Measurements from ENCODE around the gene GP9. TPM values are rescaled to one million over a fixed set of nuclear protein-coding genes. Genes with fewer than 3 reads are reported as not detected.

Gene GP9
- total RNA-seq, 2 experiments from 2014 or later: not detected

DNA sequence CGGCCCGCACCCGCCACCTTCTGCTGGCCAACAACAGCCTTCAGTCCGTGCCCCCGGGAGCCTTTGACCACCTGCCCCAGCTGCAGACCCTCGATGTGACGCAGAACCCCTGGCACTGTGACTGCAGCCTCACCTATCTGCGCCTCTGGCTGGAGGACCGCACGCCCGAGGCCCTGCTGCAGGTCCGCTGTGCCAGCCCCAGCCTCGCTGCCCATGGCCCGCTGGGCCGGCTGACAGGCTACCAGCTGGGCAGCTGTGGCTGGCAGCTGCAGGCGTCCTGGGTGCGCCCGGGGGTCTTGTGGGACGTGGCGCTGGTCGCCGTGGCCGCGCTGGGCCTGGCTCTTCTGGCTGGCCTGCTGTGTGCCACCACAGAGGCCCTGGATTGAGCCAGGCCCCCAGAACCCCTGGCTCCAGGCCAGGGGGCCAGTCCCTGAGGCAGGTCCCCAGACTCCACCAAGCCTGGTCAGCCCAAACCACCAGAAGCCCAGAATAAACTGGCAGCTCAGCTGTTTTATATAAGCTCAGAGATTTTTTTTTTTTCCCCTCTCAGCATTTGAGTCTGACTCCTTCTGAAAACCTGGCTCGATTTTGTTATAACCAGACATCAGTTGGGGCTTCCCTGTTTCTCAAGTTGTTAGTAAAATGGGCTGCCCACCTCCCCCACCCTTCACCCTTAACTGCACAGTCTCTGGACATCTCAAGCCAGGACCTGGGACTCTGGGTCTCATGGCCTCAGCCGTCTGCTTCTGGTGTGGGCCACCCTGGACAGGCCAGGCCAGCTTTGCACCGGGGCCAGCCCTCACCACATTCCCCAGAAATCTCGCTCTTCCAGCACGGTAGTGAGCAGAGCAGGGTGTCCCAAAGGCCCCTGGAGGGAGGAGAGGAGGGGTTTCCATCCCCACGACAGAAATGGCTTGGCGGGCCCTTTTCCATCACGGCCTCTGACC is 1.6 kb downstream of the GP9 start:
- H3K4me2 ChIP-seq (ENCODE audit: low read length): no peak overlapping the region
- ChIA-PET POLR2A (interaction anchor here (0.6 kb wide), 1 partner anchor 10 kb away, joined by 3 read pairs; no protein-coding TSS in a partner anchor), CTCF (ENCODE audit: unreplicated experiment) (no interaction called here)
- H3K4me3 ChIP-seq (ENCODE audit: low read depth, low read length, poor library complexity, severe bottlenecking): no peak overlapping the region
- H3K9me2 ChIP-seq (ENCODE audit: insufficient read depth, low read length): no peaks in the 10 kb centered on the region
- H3K9me3 ChIP-seq (ENCODE audit: low read length): no peaks in the 10 kb centered on the region
- no peaks in the 10 kb centered on the region for H3K36me3 ChIP-seq (ENCODE audit: insufficient read depth, low read length)
- H3K79me2 ChIP-seq (ENCODE audit: insufficient read depth, low read depth, low read length): no peaks in the 10 kb centered on the region
- no TSS peak for BruUV-seq (replicated peaks)
- intact Hi-C loops (cut with micrococcal nuclease; ENCODE audit: unreplicated experiment): no loop called here
- H3K27ac ChIP-seq (ENCODE audit: low read depth, low read length, poor library complexity, severe bottlenecking): no peak overlapping the region
- H2AFZ ChIP-seq (ENCODE audit: low read length): no peak overlapping the region
- TF ChIP-seq, protein P1, sequence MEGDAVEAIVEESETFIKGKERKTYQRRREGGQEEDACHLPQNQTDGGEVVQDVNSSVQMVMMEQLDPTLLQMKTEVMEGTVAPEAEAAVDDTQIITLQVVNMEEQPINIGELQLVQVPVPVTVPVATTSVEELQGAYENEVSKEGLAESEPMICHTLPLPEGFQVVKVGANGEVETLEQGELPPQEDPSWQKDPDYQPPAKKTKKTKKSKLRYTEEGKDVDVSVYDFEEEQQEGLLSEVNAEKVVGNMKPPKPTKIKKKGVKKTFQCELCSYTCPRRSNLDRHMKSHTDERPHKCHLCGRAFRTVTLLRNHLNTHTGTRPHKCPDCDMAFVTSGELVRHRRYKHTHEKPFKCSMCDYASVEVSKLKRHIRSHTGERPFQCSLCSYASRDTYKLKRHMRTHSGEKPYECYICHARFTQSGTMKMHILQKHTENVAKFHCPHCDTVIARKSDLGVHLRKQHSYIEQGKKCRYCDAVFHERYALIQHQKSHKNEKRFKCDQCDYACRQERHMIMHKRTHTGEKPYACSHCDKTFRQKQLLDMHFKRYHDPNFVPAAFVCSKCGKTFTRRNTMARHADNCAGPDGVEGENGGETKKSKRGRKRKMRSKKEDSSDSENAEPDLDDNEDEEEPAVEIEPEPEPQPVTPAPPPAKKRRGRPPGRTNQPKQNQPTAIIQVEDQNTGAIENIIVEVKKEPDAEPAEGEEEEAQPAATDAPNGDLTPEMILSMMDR (conservative IDR thresholded peaks at IDR 0.05; ENCODE audit: low read length): no peak
- TF ChIP-seq EZH2phosphoT487 (IDR thresholded peaks at IDR 0.05; ENCODE audit: borderline replicate concordance, low read depth, low read length): no peak
- no peaks in the 10 kb centered on the region for H4K20me1 ChIP-seq (ENCODE audit: insufficient read depth, low read length)
- no peak for DNase-seq (ENCODE audit: low spot score)
- H3K4me1 ChIP-seq (ENCODE audit: insufficient read depth, low read length, poor library complexity, severe bottlenecking): peaks cover 15% of the 10 kb centered on the region

DNA sequence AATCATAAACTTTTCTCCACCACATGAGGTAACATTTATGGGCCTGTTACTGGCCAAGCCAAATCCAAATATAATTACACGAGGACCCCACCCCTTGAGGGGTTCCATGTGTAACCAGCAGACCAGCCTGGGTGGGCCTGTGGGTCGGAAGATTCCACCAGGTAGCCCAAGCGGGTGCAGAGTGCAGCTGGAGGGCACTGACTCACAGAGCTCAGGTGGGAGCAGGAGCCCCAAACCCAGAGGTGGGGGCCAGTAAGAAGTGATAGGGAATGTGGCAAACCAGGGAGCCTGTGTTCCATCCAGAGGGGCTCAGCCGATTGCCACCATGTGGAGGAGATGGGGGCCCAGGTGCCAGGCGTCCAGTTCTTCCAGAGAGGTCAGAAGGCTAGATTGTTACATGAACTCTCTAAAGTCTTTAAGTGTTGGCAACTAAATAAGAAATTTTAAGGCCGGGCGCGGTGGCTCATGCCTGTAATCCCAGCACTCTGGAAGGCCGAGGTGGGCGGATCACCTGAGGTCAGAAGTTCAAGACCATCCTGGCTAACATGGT is 2.6 kb downstream of the GP9 start:
- ChIA-PET POLR2A (interaction anchor here (0.7 kb wide), 1 partner anchor 97 kb away, joined by 4 read pairs; no protein-coding TSS in a partner anchor), CTCF (ENCODE audit: unreplicated experiment) (no interaction called here)
- no peaks in the 10 kb centered on the region for H3K79me2 ChIP-seq (ENCODE audit: insufficient read depth, low read depth, low read length)
- H3K9me2 ChIP-seq (ENCODE audit: insufficient read depth, low read length): no peaks in the 10 kb centered on the region
- TF ChIP-seq EZH2phosphoT487 (IDR thresholded peaks at IDR 0.05; ENCODE audit: borderline replicate concordance, low read depth, low read length): no peak
- H3K36me3 ChIP-seq (ENCODE audit: insufficient read depth, low read length): no peaks in the 10 kb centered on the region
- no peaks in the 10 kb centered on the region for H4K20me1 ChIP-seq (ENCODE audit: insufficient read depth, low read length)
- H3K27ac ChIP-seq (ENCODE audit: low read depth, low read length, poor library complexity, severe bottlenecking): no peak overlapping the region
- no peak for DNase-seq (ENCODE audit: low spot score)
- H3K4me3 ChIP-seq (ENCODE audit: low read depth, low read length, poor library complexity, severe bottlenecking): no peak overlapping the region
- peaks cover 14% of the 10 kb centered on the region for H3K4me1 ChIP-seq (ENCODE audit: insufficient read depth, low read length, poor library complexity, severe bottlenecking)
- intact Hi-C loops (cut with micrococcal nuclease; ENCODE audit: unreplicated experiment): no loop called here
- no peaks in the 10 kb centered on the region for H3K9me3 ChIP-seq (ENCODE audit: low read length)
- BruUV-seq (replicated peaks): no TSS peak
- no peak overlapping the region for H3K4me2 ChIP-seq (ENCODE audit: low read length)
- H2AFZ ChIP-seq (ENCODE audit: low read length): no peak overlapping the region

DNA sequence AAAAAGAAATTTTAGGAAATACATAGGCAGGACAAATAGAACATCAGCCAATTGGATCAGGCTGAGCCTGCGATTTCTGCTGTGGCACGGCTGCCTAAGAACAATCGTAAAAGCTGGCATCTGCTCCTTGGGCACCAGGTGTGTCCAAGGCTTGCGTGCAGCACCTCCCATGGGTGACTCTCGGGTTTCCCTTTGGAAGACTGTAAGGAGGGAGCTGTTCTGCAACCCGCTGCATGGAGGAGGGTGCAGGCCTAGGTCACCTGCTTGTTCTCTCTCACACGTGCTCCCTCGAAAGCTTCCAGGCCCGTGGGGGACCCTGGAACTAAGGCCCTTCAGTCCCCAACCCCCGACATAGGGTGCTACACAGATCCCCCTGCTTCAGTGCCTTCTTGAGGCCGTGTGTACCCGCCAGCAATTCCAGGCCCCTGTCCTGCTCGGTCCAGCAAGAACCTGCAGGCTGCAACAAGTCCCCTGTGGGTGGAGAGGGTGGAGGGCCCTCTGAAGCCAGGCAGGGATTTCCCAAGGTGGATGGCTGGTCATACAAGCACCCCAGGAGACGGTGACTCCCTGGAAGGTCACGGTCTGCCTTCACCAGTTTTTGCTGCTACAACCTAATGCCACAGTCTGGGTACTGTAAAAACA is 3.4 kb downstream of the GP9 start:
- no TSS peak for BruUV-seq (replicated peaks)

More for the DNA sequence above, 3.4 kb downstream of the GP9 start:
- H3K27ac ChIP-seq (ENCODE audit: low read depth, low read length, poor library complexity, severe bottlenecking): no peak overlapping the region
- H2AFZ ChIP-seq (ENCODE audit: low read length): no peak overlapping the region
- peaks cover 6% of the 10 kb centered on the region for H3K4me1 ChIP-seq (ENCODE audit: insufficient read depth, low read length, poor library complexity, severe bottlenecking)
- TF ChIP-seq, protein P1 (conservative IDR thresholded peaks at IDR 0.05; ENCODE audit: low read length): no peak
- TF ChIP-seq EZH2phosphoT487 (IDR thresholded peaks at IDR 0.05; ENCODE audit: borderline replicate concordance, low read depth, low read length): no peak
- H3K36me3 ChIP-seq (ENCODE audit: insufficient read depth, low read length): no peaks in the 10 kb centered on the region
- no peak overlapping the region for H3K4me3 ChIP-seq (ENCODE audit: low read depth, low read length, poor library complexity, severe bottlenecking)
- H3K9me2 ChIP-seq (ENCODE audit: insufficient read depth, low read length): no peaks in the 10 kb centered on the region
- intact Hi-C loops (cut with micrococcal nuclease; ENCODE audit: unreplicated experiment): no loop called here
- POLR2A ChIA-PET: interaction anchor here (0.7 kb wide), 2 partner anchors 98 to 122 kb away, joined by 4 read pairs; no protein-coding TSS in a partner anchor
- CTCF ChIA-PET (ENCODE audit: unreplicated experiment): no interaction called here
- H4K20me1 ChIP-seq (ENCODE audit: insufficient read depth, low read length): no peaks in the 10 kb centered on the region
- H3K4me2 ChIP-seq (ENCODE audit: low read length): no peak overlapping the region
- H3K9me3 ChIP-seq (ENCODE audit: low read length): no peaks in the 10 kb centered on the region
- no peaks in the 10 kb centered on the region for H3K79me2 ChIP-seq (ENCODE audit: insufficient read depth, low read depth, low read length)
- no peak for DNase-seq (ENCODE audit: low spot score)
